UCSD-AML1 (cell line): ENCODE measurements around the gene C20orf96.

ENCODE experiments used
- DNase-seq: peaks from one replicate; lab custom pipeline; 2025; ENCODE audit not compliant: unreplicated experiment; lab: John Stamatoyannopoulos, UW

C20orf96 gene

DNA sequence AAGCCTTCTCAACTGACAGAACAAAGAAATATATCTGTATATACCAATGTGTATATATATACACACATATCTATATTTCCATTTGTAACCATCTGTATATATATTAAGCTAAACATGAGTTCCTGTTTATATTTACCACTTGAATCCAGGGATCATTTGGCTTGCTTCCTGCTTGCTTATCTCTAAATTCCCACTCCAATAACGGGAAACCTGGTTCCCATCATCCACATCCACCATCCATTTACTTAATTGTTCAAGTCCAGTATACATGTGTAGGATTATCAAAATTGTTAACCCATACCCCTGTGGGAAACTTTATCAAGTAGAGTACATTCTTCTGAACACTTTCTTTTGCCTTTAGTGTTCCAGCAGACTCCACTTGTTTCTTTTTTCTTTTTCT, 22.3 kb upstream of the C20orf96 start:
- DNase-seq = no peak

DNA sequence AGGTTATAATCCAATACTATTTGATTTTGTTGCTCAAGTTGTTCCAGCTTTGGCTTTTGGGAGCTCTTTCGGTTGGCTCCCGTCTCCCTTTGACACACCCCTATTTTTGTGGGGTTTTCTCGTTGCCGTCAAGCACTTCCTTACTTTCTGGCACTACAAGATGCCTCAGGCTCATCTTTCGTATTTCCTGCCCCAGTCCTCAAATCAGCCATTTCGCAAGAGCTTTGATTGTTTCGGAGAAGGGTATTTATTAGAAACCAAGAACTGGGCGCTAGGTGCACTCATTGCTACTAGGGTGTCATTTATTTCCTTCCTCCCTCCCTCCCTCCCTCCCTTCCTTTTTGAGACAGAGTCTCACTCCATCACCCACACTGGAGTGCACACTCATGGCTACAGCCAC, 21.5 kb upstream of the C20orf96 start:
- DNase-seq = no peak

DNA sequence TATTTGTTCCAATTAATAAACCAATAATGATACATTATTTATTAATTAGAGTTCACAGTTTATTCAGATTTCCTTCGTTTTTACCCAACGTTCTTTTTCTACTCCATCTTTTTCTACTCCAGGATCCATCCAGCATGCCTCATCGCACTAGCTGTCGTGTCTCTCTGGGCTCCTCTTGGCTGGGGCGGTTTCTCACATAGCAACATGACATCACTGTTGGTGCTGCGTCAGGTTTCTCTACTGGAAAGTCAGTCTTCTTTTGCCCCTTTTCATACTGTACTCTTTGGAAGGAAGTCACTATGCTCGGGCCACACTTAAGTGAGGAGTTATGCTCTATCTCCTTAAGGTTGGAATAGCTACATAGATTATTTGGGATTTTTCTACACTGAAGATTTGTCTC, 21.1 kb upstream of the C20orf96 start:
- no peak for DNase-seq

DNA sequence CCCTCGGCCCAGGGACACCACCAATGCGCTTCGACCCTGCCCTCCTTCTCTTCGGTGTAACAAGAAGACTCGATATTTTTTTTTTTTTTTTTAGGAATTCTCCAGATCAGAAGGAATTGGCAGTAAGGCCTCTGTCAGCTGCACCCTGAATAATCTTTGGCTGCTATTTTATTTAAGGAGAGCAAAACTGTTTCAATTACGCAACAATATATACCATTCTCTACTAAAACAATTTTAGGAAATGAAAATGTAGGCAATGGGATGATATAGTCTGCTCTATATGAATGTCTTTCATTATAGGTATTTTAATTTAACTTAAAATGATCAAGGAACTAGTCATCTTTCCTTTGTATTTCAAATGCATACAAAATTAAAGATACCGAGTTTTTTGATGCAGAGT, 20.1 kb upstream of the C20orf96 start:
- DNase-seq = no peak

DNA sequence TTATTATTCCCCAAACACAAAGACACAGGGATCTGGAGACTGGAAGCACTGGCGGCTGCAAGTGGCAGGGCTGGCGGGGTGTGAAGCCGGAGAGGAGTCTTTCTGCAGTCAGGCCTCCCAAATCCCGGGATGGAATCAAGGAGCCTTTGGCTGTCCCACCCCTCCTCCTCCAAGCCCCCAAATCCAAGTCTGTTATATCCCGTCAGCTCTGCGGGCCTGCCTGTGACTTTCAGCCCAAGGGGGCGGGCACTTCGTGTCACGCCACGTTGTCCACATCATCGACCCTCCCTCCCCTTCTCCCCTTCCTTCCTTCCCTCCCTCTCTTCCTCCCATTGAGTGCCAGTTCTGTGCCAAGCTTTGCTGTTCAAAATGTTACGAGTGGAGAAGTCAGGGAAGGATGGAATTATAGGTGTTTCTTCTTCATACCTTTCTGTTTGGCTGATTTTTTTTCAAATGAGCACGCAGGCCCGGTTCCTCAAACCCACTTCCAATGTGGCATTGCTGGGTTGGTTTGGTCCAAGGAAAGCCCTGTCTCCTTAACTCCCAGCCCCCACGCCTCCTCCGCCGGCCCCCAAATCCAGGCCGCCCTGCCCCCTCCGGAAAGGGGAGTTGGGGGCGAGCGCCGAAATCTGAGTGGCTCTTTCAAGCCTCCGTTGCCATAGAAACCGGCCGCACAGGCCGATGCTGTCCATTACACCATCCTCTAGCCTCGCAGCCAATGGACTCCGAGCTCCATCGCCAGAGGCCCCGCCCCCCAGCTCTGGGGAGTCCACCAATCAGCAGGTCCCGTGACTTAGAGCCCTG, 19.5 kb upstream of the C20orf96 start:
- DNase-seq = peak; percentile 98

DNA sequence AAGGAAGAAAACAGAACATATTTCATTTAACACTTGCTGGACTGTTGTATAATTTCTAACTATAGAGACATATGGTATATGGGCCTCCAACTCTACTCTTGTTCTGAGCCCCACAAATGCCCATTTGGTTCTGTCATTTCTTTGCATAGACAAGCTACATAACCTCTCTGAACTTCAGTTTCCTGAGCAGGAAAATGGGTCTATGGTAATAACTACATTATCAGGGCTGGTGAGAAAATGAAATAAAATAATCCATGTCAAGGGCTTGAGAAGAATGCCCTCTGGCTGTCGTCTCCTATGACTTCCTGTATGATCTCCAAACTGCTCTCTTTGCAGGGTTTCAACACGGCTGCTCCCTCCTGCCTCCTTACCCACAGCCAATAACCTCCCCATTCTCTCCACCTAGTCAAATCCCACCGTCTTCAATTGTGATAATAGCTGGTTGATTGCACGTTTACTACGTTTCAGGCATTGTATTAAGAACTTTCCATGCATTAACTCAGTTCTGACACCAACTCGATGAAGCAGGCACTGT, 18.8 kb upstream of the C20orf96 start:
- DNase-seq = no peak

DNA sequence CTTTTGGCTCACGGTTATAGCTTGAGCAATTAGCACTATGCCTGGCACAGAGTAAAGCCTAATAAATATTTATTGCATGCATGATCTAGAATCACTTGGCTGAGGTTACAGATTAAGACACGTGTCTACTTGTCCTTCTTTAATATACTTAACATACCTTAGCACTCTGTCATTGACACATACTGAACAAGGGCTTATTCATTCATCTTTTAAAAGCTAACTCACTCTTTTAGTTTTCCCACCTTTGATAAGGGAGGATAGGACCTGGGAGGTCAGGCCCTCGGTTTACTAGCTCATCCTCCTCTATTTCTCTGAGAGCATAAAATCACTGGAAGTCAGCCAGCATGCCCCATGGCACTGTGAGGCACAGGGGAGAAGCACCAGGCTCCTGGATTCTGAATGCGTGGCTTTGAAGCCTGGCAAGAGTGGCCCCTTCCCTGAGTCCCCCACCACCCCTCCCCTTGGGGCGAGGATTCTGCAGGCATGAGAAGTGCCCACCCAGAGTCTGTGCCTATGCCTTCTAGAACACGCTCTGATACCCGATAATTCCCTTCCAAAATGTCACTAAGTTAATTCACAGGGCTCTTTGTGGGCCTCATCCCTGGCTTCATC, 18.0 kb upstream of the C20orf96 start:
- DNase-seq = no peak

DNA sequence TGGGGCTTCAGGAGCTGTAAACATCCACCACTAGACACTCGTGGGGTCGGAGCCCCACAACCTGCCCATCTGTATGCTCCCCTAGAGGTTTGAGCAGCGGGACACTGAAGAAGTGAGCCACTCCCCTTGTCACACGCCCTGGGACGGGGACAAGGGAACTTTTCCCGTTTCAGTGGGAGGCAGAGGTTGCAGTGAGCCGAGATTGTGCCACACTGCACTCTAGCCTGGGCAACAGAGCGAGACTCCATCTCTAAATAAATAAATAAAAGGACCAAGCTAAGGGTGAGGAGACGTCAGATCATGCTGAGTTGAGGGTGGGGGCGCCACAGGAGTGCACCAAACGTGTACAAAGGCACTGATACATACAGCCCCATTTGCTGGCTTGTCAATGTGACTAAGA, 15.2 kb upstream of the C20orf96 start:
- DNase-seq = no peak

DNA sequence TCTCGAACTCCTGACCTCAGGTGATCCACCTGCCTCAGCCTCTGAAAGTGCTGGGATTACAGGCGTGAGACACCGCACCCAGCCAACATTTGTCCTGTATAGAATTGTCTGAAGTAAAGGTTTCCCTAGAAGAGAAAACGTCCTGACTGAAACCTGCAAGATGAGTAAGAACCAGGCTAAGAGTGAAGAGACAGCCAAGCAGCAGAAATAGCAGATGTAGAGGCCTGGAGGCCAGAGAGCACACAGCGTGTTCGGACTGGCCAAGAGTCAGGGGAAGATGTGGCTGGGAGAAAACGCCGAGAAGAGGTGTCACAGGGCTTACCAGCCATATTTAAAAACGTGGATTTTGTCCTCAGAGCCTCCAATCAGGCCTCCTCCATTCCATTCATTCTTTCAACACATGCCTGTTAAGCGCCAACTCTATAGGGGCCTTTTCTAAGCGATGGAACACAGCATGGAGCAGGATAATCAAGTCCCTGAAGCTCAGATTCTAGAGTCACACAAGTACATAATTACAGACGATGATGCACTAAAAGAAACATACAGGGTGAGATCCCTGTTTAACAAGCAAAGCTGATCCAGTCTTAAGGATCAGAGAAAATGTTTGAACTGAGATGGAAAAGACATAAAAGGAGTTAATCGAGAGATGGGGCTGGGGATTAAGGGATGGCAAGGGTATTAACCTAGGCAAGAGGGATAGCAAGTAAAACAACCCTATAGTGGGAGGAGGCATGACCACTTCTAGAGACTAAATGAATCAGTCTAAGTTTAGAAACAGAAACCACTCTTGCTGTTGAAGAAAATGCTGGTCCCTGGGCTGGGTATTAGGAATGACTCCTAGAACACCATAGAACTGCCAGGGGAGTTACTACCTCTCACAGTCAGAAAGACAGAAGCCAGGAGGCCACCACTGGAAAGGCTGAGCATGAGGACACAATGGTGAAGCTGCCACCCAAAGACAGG, 11.6 kb upstream of the C20orf96 start:
- DNase-seq = no peak

DNA sequence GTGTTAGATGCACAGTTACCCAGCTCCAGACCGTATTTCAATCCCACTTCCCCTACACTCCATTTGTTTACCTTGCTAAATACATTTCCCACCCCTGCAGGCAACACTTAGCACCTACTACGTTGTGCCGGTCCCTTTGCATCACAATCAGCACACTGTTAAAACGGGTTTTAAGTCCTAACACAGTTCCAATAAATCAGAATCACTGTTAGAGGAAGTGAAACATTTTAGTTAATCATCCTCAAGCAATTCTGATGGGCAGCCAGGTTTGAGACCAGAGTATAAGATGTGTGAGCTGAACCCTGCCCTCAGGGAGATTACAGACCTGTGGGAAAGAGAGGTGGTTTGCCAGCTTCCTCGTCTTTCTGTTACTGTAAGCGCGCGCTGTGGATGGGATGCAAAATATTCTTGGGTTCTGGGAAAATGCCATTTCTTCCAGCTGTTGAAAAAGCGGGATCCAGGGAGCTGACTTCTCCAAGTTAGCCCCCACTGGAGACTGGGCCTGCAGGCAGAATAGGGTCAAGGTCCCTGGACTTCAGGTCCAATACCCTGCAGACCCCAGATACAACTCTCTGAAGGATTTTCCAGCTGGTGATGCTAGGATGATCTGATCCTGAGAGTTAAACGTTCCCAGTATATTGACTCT, 9.9 kb upstream of the C20orf96 start:
- DNase-seq = no peak

DNA sequence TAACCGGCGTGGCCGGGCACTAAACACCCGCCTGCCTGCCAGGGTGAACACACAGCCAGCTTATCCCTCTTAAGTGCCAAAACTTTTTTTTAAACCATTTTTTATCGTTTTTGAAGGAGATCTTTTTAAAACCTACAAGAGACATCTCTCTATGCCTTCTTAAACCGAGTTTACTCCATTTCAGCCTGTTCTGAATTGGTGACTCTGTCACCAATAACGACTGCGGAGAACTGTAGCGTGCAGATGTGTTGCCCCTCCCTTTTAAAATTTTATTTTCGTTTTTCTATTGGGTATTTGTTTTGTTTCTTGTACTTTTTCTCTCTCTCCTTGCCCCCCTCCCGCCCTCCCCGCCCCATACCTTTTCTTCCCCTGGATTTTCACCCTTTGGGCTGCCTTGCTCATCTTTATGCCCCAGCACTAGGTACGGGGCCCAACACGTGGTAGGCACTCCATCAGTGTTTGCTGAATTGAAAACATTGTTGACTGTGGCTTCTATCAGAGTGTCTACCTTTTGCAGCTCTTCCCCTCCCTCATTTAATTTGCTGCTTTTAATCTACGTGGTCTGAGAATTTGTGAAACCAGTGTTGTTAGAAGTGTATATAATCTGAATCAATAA, 8.3 kb upstream of the C20orf96 start:
- DNase-seq = no peak

DNA sequence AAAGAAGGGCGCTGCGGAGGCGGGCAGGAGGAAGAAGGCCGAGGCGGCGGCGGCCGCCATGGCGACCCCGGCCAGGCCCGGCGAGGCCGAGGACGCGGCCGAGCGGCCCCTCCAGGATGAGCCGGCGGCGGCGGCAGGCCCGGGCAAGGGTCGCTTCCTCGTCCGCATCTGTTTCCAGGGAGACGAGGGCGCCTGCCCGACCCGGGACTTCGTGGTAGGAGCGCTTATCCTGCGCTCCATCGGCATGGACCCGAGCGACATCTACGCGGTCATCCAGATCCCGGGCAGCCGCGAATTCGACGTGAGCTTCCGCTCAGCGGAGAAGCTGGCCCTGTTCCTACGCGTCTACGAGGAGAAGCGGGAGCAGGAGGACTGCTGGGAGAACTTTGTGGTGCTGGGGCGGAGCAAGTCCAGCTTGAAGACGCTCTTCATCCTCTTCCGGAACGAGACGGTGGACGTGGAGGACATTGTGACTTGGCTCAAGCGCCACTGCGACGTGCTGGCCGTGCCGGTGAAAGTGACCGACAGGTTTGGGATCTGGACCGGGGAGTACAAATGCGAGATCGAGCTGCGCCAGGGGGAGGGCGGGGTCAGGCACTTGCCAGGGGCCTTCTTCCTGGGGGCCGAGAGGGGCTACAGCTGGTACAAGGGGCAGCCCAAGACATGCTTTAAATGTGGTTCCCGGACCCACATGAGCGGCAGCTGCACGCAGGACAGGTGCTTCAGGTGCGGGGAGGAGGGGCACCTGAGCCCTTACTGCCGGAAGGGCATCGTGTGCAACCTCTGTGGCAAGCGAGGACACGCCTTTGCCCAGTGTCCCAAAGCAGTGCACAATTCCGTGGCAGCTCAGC, 7.6 kb upstream of the C20orf96 start:
- DNase-seq = peak; percentile 68

DNA sequence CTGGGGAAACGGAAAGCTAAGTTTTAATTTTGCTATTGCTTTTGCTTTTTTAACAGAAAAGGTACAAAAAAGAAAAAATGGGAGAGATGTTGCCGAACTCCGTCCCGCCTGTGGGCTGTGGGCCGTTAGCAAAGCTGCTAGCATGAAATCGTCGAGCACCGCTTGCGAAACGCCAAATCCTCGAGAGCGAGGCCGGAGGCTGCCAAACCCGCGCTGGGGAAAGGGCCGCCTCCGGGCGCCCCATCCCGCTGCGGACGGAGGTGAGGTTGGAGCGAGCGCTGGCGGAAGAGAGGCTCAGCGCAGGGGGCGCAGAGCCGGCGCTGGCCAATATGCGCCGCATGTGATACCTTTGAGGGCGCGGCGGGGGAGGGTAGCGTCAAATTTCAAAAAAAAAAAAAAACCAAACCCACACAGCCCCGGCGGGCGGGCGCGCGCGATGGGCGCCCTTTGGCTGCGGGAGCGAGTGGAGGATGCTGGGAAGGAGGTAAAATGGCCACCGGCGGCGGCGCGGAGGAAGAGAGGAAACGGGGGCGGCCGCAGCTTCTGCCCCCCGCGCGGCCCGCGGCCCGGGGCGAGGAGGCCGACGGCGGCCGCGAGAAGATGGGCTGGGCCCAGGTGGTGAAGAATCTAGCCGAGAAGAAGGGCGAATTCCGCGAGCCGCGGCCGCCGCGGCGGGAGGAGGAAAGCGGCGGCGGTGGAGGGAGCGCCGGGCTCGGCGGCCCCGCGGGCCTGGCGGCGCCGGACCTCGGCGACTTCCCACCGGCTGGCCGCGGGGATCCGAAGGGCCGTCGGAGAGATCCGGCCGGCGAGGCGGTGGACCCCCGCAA, 6.8 kb upstream of the C20orf96 start, which contains the start of gene ZCCHC3:
ZCCHC3 (plus strand) TSS at position 473 of the 827 bp plus-strand sequence; CDS start at position 490, 17 bp downstream.
- DNase-seq = peak; percentile 93

DNA sequence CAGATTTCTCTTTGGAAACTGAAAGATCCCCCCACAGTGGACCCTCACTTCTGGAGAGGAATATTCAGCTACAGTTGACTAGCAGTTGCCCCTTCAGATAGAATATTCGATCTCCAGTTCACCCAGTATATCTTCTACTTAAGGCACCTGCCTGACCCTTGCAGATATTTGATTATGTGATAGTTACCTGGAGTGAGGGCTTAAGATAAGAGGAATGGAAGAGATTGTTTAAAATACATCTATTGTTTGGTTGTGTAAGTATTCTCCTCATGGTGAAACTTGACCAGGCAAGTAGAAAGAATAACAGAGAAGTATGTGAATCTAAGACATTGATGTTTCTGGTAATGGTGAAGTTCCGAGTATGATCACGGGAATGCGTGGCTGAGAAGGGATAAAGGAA, 5.3 kb upstream of the C20orf96 start:
- DNase-seq = no peak

DNA sequence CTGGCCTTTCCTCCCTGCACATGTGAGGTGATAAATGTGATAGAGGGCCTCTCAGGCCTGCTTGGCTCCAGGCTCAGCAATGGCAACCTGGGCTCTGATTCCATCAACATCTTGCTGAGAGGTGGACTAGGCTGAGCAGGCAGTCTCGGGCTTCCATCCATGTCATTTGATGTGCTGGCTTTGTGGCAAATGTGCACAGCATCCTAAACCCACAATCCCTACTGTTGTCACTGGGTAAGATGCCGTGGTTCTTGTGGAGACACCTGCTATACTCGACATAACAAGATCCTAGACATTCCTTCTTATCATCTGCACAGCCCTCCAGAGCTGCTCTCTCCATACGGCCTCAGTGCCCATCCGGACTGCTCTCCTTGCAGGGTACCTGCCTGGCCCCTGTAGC, 4.1 kb upstream of the C20orf96 start:
- no peak for DNase-seq

DNA sequence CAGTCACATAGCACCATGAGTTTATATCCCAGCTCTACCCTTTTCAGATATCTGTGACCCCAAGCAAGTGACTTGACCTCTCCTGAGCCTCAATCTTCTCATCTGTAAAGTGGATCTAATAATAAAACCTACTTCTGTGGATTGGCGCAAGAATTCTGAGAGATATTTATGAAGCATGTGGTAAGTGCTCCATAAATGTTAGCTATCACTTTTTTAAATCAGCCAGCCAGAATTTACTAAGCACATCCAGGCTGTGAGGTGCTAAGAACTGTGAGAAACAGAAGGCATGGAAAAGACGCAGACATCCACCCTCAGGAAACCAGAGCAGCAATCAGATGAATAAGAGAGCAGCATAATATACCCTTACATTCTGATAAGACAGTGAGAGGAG, 862 bp downstream of the C20orf96 start:
- no peak for DNase-seq

DNA sequence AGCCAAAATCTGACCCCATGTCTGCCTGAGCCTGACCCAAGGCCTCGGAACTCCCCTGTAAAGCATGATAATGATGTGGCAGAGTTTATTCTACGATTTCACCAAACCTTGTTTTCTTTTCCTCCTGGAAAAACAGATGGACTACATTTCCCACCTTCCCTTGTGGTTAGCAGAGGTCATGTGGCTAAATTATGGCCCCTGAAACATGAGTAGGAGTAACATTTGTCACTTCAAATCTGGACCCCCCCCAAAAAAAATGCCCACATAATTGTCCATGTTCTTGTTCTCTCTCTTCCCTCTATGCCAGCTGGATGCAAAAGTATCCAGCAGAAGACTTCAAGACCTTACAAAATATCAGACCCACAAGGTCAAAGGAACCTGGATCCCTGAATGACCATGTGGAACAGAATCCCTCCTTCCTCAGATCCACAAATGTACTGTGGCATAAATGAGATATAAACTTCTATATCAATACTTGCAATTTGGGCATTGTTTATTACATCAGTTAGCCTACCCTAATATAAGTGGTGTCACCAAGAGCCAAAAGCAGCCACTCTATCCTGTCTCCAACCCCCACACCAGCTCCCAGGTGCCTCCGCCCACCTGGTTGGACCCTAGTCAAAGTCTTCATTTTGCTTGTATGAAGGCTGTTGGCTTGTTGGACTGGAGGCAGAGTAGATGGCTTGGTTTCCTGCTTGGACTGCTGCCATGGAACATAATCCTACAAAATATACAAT, 1.4 kb downstream of the C20orf96 start:
- DNase-seq = no peak

DNA sequence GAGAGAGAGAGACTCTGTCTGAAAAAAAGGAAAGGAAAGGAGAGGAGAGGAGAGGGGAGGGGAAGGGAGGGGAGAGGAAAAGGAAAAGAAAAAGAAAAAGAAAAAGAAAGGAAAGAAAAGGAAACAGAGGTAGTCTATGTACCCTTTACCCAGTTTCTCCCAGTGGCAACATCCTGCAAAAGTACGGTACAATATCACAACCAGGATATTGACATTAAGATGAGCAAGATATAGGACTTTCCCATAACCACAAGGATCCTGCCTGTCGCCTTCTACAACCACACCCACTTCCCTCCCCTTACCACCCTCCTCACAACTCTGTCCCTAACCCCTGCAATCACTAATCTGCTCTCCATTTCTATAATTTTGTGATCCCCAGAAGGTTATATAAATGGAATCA, 4.0 kb downstream of the C20orf96 start:
- no peak for DNase-seq
